ENCODE measurements around the gene SEMA3C.
"Not testable (repeated sequence)": the region's sequence is repeated elsewhere in the genome, so short reads cannot be mapped to it uniquely, and the experiment has no call there.

Gene SEMA3C

GRCh38 chr7:80918909-80919721, at the start of gene SEMA3C:
SEMA3C (minus strand) TSS chr7:80919051; CDS start chr7:80916781, 2,270 bp downstream.
- peak; percentile 96 for DNase-seq

- DNase-seq = no peak
These were observed 49.8 kb upstream of the SEMA3C start for GRCh38 chr7:80968606-80969005.

DNA sequence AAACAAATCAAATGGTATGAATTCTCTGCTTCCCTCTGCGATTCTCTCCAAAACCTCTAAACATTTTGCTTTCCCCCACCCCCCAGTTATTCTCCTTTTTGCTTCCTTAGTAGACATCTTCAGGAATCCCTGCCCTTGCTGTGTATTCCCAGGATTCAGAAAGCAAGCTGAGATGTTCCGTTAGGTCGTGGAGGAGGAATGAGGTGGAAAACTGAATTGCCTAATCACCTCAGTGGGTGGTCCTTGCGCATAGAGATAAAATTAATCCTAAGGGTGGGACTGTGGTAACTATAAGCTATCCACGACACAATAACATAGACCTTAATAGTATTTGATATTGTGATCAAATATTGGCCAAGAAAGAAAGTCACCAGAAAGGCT, 49.1 kb upstream of the SEMA3C start:
- DNase-seq = no peak

GRCh38 chr7:80967071-80967916, 48.4 kb upstream of the SEMA3C start:
- peak; percentile 31 for DNase-seq

DNA sequence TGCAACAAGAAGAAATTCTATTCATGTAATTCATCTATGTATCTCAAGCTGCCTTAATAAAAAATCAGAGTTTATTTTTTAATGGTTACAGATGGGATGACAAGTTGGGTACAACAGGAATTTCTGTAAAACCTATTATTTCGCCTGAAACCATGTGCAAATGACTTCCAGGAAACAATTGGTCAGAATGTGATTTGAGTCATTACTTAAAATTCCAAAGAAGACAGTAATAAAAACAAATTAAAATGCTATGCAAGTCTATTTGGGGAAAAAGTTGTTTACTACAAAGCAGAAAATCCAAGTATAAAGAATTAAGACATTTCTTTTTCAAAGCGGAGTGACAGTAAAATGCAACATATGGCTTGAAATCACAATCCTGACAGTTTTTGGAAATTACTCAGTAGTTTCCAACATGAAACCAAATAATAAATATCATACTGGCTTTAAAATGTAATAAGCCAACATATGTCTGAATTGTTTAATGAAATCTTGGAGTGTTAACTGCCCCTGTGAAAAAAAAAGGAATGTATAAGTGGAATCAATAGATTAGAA, 41.5 kb upstream of the SEMA3C start:
- DNase-seq = no peak

GRCh38 chr7:80957226-80957777, 38.5 kb upstream of the SEMA3C start:
- no peak for DNase-seq

- DNase-seq = no peak
These were observed 35.3 kb upstream of the SEMA3C start for GRCh38 chr7:80954191-80954590.

GRCh38 chr7:80950550-80950967, 31.7 kb upstream of the SEMA3C start:
- DNase-seq = no peak

GRCh38 chr7:80949449-80949848, 30.6 kb upstream of the SEMA3C start:
- no peak for DNase-seq

GRCh38 chr7:80946858-80947257, 28.0 kb upstream of the SEMA3C start:
- DNase-seq = no peak

DNA sequence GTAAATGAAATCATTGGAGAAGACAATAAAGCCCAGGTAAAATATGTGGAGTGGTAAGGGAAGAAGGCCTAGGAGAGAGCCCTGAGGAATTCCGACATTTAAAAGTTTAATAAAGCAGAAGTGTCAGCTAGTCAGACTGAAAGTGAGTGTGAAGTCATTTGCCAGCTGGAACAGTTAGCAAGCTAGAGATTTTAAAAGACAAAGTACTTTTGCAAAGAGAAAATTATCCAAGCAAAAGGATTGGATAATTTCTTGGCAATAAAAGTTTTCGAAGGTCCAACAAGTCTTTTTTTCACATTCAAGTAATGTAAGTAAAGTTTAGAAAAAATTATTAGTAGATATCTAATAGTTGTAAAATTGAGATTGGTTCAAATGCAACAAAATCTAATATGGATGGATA, 27.1 kb upstream of the SEMA3C start:
- DNase-seq = peak; percentile 41

- no peak for DNase-seq
These were observed 24.5 kb upstream of the SEMA3C start for GRCh38 chr7:80943342-80943741.

- DNase-seq = peak; percentile 92
These were observed 23.6 kb upstream of the SEMA3C start for GRCh38 chr7:80942261-80943041.

GRCh38 chr7:80941208-80941758, 22.4 kb upstream of the SEMA3C start:
- DNase-seq = peak; percentile 84

DNA sequence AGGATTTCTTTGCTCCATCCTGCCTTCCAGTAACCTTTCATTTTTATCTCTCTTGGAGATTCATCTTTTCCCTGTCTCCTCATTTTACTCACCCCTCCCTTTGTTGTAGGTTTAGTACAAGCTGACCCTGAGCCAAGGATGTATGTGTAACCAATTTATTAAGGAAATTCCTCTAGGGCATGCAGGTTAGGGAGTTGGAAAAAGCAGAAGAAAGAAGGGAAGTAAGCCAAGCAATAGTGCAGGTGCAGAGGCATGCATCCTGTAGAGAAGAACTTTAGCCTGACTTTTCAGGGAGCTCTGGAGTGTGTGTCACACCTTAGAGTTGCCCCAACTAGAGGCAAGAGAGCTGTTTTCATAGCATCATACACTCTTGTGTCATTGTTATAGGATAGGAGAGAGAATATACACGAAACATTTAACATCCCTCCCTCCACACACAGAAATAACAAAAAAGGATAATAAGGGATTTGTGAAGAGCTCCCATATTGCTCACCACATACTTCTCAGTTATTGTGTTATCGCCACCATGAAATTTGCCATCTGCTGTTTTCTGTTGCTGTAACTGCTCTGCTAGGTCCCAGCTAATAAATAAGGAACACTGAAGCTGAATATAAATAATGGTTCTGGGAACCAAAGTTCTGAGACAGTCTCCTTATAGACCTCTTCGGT, 21.8 kb upstream of the SEMA3C start:
- no peak for DNase-seq

- DNase-seq = no peak
These were observed 18.5 kb upstream of the SEMA3C start for GRCh38 chr7:80937336-80937735.

DNA sequence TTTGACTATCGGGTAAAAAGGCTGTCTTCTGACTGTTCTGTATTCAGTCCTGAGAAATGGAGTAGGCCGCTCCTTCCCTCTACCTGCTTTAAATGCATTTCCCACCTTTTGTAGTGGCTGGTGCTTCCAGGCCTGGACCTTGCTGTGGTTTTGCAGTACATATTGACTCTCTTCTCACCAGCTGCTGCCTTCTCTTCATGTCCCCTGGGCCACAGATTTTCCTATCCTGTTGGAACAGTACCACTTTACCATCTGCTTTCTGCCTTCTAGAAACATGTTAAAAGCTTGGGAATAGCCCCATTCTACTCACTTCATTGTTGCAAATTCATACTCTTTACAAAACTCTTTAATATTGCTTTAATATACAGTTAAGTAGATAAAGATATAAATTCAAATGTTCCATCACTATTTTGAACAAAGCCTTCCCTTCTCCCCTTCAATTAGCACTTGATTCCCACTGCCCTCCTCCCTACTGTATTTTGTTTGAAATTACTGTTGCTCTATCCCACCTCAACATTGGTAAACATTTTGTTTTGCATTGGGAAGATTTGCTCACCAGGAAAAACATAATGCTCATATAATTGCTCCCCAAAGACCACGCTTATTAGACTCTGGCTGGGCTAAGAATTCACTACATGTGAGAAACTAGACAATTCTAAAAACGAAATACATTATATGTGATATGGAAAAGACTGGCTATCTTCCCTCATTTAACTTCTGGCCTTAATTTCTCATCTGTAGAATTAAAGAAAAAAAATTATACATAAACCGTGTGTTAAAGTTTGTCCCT, 17.3 kb upstream of the SEMA3C start:
- DNase-seq = no peak

DNA sequence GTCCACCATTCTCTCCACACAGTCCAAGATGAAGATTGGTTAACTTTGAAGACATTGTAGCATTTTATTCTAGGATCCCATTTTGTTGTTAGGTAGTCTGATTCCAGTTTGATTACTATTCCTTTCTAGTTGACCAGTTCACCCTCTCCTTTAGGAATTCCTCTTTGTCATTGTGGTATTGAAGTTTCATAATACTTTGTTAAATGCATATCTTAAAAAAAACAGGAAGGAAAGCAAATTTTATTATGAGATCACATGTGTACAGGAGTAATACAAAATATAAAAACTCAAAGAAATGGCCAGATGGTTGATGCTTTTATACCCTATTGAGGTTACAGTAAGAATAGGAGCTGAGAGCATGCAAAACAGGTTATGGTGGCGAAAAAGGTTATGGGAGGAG, 15.5 kb upstream of the SEMA3C start:
- peak; percentile 34 for DNase-seq

DNA sequence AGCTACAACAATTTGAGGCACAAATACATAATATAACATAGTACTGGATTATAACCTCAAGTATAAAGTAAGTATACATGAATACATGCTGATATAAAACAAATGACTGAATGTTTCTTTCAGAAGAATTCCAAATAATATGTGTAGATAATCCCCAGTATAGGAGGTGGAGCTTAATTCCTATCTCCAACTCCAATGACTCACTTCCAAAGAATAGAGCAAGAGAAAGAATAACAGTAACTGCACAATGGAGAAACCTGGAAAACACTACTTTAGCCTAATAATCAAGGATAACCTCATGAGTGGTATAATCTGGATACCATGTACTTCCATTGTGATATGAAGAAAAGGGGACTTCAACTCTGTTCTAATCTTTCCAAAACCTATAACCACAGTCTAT, 13.7 kb upstream of the SEMA3C start:
- DNase-seq = no peak

DNA sequence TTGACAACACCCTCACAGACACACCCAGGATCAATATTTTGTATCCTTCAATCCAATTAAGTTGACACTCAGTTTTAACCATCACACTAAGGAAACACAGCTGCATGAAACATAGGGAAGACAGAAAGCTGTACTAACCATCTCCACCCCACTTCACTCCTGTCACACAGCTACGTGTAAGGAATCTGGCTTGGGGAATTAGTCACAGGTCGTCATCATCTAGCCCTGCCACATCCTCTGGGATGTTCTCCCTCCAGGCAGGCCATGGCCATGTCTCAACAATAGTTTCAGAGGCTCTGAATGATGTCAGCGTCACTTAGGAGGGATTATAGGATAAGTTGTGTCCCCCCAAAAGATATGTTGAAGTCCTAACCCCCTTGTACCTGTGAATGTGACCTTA, 10.8 kb upstream of the SEMA3C start:
- DNase-seq = no peak

DNA sequence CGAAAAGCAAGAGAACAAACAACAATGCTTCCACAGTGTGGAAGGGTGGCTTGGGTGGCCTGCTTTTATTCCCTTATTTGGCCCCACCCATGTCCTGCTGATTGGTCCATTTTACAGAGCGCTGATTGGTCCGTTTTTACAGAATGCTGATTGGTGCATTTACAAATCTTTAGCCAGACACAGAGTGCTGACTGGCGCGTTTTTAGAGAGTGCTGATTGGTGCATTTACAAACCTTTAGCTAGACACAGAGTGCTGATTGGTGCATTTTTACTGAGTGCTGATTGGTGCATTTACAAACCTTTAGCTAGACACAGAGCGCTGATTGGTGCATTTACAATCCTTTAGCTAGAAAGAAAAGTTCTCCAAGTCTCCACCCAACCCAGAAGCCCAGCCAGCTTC, 8.1 kb upstream of the SEMA3C start:
- DNase-seq = not testable (repeated sequence)

Data from suppressor macrophage treated with lipopolysaccharide for 4 hours (primary cell).